Measurements from ENCODE around the gene NRAS.

NRAS gene

GRCh38 chr1:114703242-114703641 is 13.3 kb downstream of the NRAS start:
- H3K4me3 Mint-ChIP-seq, result no peak overlapping the region
- no peaks in the 10 kb centered on the region for H3K9me3 Mint-ChIP-seq
- H3K27ac Mint-ChIP-seq, result no peak overlapping the region
- H3K27me3 Mint-ChIP-seq, result no peaks in the 10 kb centered on the region
- no peak for DNase-seq
- H3K4me1 Mint-ChIP-seq, result peaks cover 9% of the 10 kb centered on the region
- no peak for ATAC-seq

- H3K27me3 Mint-ChIP-seq, result no peaks in the 10 kb centered on the region
These were observed 13.8 kb downstream of the NRAS start for GRCh38 chr1:114702737-114703136.

GRCh38 chr1:114701931-114702330 is 14.6 kb downstream of the NRAS start:
- ATAC-seq (no peak), DNase-seq (no peak)
- H3K27ac Mint-ChIP-seq, result no peak overlapping the region
- no peaks in the 10 kb centered on the region for H3K27me3 Mint-ChIP-seq
- no peak overlapping the region for H3K4me3 Mint-ChIP-seq
- H3K4me1 Mint-ChIP-seq, result no peaks in the 10 kb centered on the region
- H3K9me3 Mint-ChIP-seq, result no peaks in the 10 kb centered on the region

More at GRCh38 chr1:114702737-114703136, 13.8 kb downstream of the NRAS start:
- no peak overlapping the region for H3K4me3 Mint-ChIP-seq
- no peaks in the 10 kb centered on the region for H3K9me3 Mint-ChIP-seq
- no peak overlapping the region for H3K27ac Mint-ChIP-seq
- no peak for DNase-seq
- ATAC-seq, result no peak
- peaks cover 7% of the 10 kb centered on the region for H3K4me1 Mint-ChIP-seq

DNA sequence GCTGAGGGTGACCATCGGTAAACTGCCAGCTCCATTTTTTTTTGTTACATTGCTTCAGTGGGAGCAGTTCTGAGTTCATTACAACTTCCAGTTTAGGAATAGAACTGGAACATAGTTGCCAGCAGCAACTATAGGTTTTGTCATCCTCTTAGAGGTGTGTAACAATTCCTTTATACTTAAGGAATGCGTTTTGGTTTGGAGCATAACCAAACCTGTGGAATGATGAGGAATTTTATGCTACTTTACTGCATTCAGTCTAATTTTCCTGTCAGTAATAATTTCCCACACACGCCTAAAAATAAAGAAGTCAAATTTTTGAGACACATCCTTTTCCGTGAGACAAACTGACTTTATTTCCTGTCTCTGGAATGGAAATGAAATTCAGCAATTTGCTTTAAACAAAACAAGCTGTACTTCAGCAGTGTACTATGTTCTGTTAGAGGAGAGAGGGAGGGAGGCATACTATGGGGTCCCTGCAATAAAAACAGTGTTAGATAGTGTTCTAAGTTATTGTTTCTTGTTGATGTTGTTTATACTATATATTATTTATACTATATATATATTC is 16.5 kb downstream of the NRAS start:
- Mint-ChIP-seq H3K27ac (no peak overlapping the region), H3K27me3 (no peaks in the 10 kb centered on the region), H3K9me3 (no peaks in the 10 kb centered on the region), H3K4me1 (no peaks in the 10 kb centered on the region), H3K4me3 (no peak overlapping the region)
- DNase-seq (no peak), ATAC-seq (no peak)

GRCh38 chr1:114696810-114697209 is 19.8 kb downstream of the NRAS start:
- no peak for DNase-seq
- Mint-ChIP-seq H3K9me3 (no peaks in the 10 kb centered on the region), H3K27ac (no peak overlapping the region), H3K4me3 (no peak overlapping the region), H3K27me3 (no peaks in the 10 kb centered on the region), H3K4me1 (no peaks in the 10 kb centered on the region)
- no peak for ATAC-seq

DNA sequence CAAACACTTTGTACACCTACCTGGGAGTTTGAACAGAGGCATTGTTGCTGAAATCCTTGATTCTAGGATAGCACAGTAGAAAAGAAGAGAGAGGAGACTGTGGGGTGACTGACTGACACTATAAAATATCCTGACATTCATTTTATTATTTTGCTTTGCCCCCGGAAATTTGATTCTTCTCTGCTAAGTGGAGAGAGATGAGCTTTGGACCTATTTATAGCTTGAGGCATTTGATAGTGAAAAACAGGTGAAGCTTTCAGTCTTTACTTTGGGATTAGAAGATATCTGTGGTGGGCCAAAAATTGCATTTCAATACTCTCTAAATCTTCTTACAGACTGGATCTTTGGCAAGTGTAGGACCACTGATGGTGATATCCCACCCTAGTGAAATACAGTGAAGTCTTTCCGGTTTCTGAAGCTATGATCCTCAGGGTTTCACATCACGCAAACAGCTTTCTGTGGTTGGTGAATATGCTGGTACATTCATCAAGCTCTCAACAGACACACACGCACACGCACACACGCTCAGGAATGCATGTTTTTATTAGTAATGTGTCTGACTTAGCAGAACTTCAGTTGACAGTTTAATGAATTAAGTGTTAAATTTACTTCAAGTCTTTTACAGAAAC is 21.0 kb downstream of the NRAS start, which contains the start of gene AMPD1:
Gene AMPD1 (minus strand): TSS at position 117 of the 629 bp plus-strand sequence. CDS start 75 bp downstream, at position 42.
- Mint-ChIP-seq H3K27ac (peak within 1 kb of the TSS in 1 of 2 donors; percentile 40), H3K4me1 (no peaks in the 10 kb centered on the region), H3K27me3 (no peaks in the 10 kb centered on the region), H3K4me3 (no peak within 1 kb of the TSS), H3K9me3 (no peaks in the 10 kb centered on the region)
- no peak for ATAC-seq
- no peak for DNase-seq

- Mint-ChIP-seq H3K4me1 (no peaks in the 10 kb centered on the region), H3K27ac (peak overlapping the region in 1 of 2 donors; percentile 40), H3K9me3 (no peaks in the 10 kb centered on the region), H3K4me3 (no peak overlapping the region), H3K27me3 (no peaks in the 10 kb centered on the region)
- no peak for ATAC-seq
- no peak for DNase-seq
These were observed 21.8 kb downstream of the NRAS start for GRCh38 chr1:114694540-114695310.

- Mint-ChIP-seq H3K27me3 (no peaks in the 10 kb centered on the region), H3K4me3 (no peak overlapping the region), H3K9me3 (no peaks in the 10 kb centered on the region), H3K4me1 (no peaks in the 10 kb centered on the region), H3K27ac (no peak overlapping the region)
- DNase-seq (no peak), ATAC-seq (no peak)
These were observed 23.6 kb downstream of the NRAS start for GRCh38 chr1:114692947-114693346.

DNA sequence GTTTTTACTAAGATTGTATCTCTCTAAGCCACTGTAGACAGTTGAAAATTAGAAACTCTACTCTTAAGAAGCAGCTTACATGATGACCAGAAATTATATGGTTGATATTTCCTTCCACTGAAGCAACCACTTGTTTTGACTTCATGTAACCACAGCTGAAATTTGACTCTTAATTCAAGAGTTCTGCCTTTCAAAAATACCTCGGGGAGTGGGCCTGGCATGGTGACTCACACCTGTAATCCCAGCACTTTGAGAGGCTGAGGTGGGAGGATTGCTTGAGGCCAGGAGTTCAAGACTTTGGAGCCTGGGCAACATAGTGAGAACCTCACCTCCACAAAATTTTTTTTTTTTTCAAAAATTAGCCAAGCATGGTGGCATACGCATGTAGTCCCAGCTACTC is 25.5 kb downstream of the NRAS start:
- DNase-seq (no peak), ATAC-seq (no peak)
- Mint-ChIP-seq H3K27ac (peak overlapping the region in 1 of 2 donors; percentile 21), H3K27me3 (peaks cover 18% of the 10 kb centered on the region), H3K9me3 (no peaks in the 10 kb centered on the region), H3K4me1 (no peaks in the 10 kb centered on the region), H3K4me3 (no peak overlapping the region)

GRCh38 chr1:114690148-114690547 is 26.4 kb downstream of the NRAS start:
- DNase-seq (no peak), ATAC-seq (no peak)
- Mint-ChIP-seq H3K9me3 (no peaks in the 10 kb centered on the region), H3K4me3 (no peak overlapping the region), H3K27me3 (peaks cover 28% of the 10 kb centered on the region), H3K4me1 (no peaks in the 10 kb centered on the region), H3K27ac (no peak overlapping the region)

- H3K9me3 Mint-ChIP-seq, result no peaks in the 10 kb centered on the region
- ATAC-seq (no peak), DNase-seq (no peak)
- H3K27ac Mint-ChIP-seq, result no peak overlapping the region
- H3K4me1 Mint-ChIP-seq, result no peaks in the 10 kb centered on the region
- no peak overlapping the region for H3K4me3 Mint-ChIP-seq
- peaks cover 34% of the 10 kb centered on the region for H3K27me3 Mint-ChIP-seq
These were observed 28.0 kb downstream of the NRAS start for GRCh38 chr1:114688526-114688925.

- no peak overlapping the region for H3K4me3 Mint-ChIP-seq
- H3K9me3 Mint-ChIP-seq, result no peaks in the 10 kb centered on the region
- peaks cover 47% of the 10 kb centered on the region for H3K27me3 Mint-ChIP-seq
- no peak overlapping the region for H3K27ac Mint-ChIP-seq
- DNase-seq (no peak), ATAC-seq (no peak)
- no peaks in the 10 kb centered on the region for H3K4me1 Mint-ChIP-seq
These were observed 30.7 kb downstream of the NRAS start for GRCh38 chr1:114685851-114686250.

GRCh38 chr1:114677691-114678090 is 38.9 kb downstream of the NRAS start:
- ATAC-seq (no peak), DNase-seq (no peak)
- no peaks in the 10 kb centered on the region for H3K4me1 Mint-ChIP-seq
- no peak overlapping the region for H3K27ac Mint-ChIP-seq
- H3K9me3 Mint-ChIP-seq, result no peaks in the 10 kb centered on the region
- H3K27me3 Mint-ChIP-seq, result peaks cover 38% of the 10 kb centered on the region
- no peak overlapping the region for H3K4me3 Mint-ChIP-seq

GRCh38 chr1:114676115-114676514 is 40.5 kb downstream of the NRAS start:
- H3K27me3 Mint-ChIP-seq, result peaks cover 33% of the 10 kb centered on the region
- no peaks in the 10 kb centered on the region for H3K9me3 Mint-ChIP-seq
- H3K27ac Mint-ChIP-seq, result no peak overlapping the region
- H3K4me3 Mint-ChIP-seq, result no peak overlapping the region
- DNase-seq (no peak), ATAC-seq (no peak)
- H3K4me1 Mint-ChIP-seq, result no peaks in the 10 kb centered on the region

DNA sequence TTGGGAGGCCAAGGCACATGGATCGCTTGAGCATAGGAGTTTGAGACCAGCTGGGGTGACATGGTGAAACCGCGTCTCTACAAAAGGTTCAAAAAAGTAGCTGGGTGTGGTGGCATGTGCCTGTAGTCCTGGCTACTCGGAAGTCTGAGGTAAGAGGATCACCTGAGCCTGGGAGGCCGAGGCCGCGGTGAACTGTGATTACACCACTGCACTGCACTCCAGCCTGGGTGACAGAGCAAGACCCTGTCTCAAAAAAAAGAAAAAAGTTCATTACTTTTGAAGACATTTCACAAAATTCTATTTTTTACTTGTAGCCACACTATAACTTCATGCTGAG is 44.7 kb downstream of the NRAS start:
- Mint-ChIP-seq H3K4me3 (no peak overlapping the region), H3K4me1 (peaks cover 9% of the 10 kb centered on the region), H3K27me3 (peaks cover 39% of the 10 kb centered on the region), H3K27ac (no peak overlapping the region), H3K9me3 (no peaks in the 10 kb centered on the region)
- ATAC-seq, result no peak
- no peak for DNase-seq
